ENCODE results near the gene TSPAN32. TPM values are rescaled to one million over a fixed set of nuclear protein-coding genes. Genes with fewer than 3 reads are reported as not detected.

Gene TSPAN32
- total RNA-seq, 1 experiment from 2014 or later: not detected

DNA sequence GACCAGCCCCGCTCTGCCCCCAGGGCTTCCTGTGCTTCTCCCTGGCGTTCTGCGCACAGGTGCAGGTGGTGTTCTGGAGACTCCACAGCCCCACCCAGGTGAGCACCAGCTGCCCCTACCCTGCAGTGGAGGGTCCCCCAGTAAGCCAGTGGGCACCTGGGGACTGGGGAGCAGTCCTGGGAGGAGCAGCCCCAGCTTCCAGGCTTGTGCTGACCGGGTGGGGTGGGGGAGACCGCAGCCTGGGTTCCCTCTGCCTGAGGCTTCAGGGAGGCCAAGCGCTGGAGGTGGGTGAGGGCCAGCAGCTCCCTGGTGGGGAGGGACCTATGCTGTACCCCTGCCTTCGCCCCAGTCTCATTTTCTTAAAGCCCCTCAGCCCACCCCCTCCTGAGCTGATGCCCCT, 6.9 kb downstream of the TSPAN32 start:
- Histone ChIP-seq H3K27ac (ENCODE audit: low read depth, low read length) (no peak overlapping the region), H4K20me1 (ENCODE audit: insufficient read depth) (no peaks in the 10 kb centered on the region), H3K79me2 (ENCODE audit: insufficient read depth, low read length) (no peaks in the 10 kb centered on the region), H2AFZ (ENCODE audit: low read depth, low read length, poor library complexity, severe bottlenecking) (no peak overlapping the region), H3K9ac (ENCODE audit: low read length) (no peak overlapping the region), H3K27me3 (ENCODE audit: insufficient read depth, low read length) (no peaks in the 10 kb centered on the region), H3K4me1 (ENCODE audit: control insufficient read depth in 1 of 2, insufficient read depth in 2 of 2, low read length in 2 of 2) (peaks cover 0 to 13% of the 10 kb centered on the region in 2 experiments; a peak in 3 of 4 replicates), H3K36me3 (ENCODE audit: control insufficient read depth in 1 of 2, insufficient read depth in 2 of 2, low read length in 2 of 2) (no peaks in the 10 kb centered on the region), H3K9me3 (ENCODE audit: control insufficient read depth in 1 of 2, insufficient read depth in 1 of 2, low read depth in 1 of 2, low read length in 2 of 2) (no peaks in the 10 kb centered on the region), H3K4me3 (replicated peaks in 1 of 2; ENCODE audit: low read depth in 1 of 2, low read length in 2 of 2) (no peak overlapping the region), H3K4me2 (ENCODE audit: low read length) (no peak overlapping the region), H3K9me2 (ENCODE audit: insufficient read depth) (no peaks in the 10 kb centered on the region)
- TF ChIP-seq EZH2phosphoT487 (IDR thresholded peaks at IDR 0.05; ENCODE audit: borderline replicate concordance): no peak
- TF ChIP-seq TCF7L2 (IDR thresholded peaks at IDR 0.05; ENCODE audit: borderline replicate concordance, extremely low read depth, insufficient read depth, insufficient read length): no peak
- no peak for TF ChIP-seq EZH2 (IDR thresholded peaks at IDR 0.05)
- TF ChIP-seq, protein P1, sequence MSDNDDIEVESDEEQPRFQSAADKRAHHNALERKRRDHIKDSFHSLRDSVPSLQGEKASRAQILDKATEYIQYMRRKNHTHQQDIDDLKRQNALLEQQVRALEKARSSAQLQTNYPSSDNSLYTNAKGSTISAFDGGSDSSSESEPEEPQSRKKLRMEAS (IDR thresholded peaks at IDR 0.05): no peak
- TF ChIP-seq, protein P2, sequence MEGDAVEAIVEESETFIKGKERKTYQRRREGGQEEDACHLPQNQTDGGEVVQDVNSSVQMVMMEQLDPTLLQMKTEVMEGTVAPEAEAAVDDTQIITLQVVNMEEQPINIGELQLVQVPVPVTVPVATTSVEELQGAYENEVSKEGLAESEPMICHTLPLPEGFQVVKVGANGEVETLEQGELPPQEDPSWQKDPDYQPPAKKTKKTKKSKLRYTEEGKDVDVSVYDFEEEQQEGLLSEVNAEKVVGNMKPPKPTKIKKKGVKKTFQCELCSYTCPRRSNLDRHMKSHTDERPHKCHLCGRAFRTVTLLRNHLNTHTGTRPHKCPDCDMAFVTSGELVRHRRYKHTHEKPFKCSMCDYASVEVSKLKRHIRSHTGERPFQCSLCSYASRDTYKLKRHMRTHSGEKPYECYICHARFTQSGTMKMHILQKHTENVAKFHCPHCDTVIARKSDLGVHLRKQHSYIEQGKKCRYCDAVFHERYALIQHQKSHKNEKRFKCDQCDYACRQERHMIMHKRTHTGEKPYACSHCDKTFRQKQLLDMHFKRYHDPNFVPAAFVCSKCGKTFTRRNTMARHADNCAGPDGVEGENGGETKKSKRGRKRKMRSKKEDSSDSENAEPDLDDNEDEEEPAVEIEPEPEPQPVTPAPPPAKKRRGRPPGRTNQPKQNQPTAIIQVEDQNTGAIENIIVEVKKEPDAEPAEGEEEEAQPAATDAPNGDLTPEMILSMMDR (IDR thresholded peaks at IDR 0.05 in 2 of 3, conservative IDR thresholded peaks at IDR 0.05 in 1 of 3; ENCODE audit: borderline replicate concordance in 1 of 3, insufficient read depth in 1 of 3, low read depth in 2 of 3, low read length in 2 of 3): no peak
- no peak for TF ChIP-seq YY1 (IDR thresholded peaks at IDR 0.05; ENCODE audit: extremely low read depth, insufficient replicate concordance, low read depth, low read length)
- ATAC-seq (no peak), DNase-seq (ENCODE audit: low read depth, low spot score) (no peak)
- RAD21 ChIA-PET (ENCODE audit: low non-redundant PET in 1 of 2, low total read pairs in 2 of 2, uncharacterized antibody in 2 of 2, unreplicated experiment in 2 of 2): no interaction called here
- BruUV-seq (replicated peaks): no TSS peak
- POLR2A ChIA-PET: interaction anchor here (1.1 kb wide), 1 partner anchor 68 kb away, joined by 3 read pairs; the partner anchor contains the start of gene CD81
- CTCF ChIA-PET: no interaction called here
- intact Hi-C loops (cut with micrococcal nuclease): loop anchor here (5.0 kb wide), 1 partner anchor 94 kb away; the partner anchor contains the start of gene TSSC4

Data from HCT116 (cell line).